ENCODE data around the gene FOXRED1. TPM values are rescaled to one million over a fixed set of nuclear protein-coding genes. Genes with fewer than 3 reads are reported as not detected.
A peak's percentile ranks its signal among the peaks of the same experiment; 100 is the strongest.

FOXRED1 gene
- total and polyA plus RNA-seq, 10 of the 15 experiments (the other 5 are each of a cell fraction or from before 2014, with no cell fraction given) = 9.9 to 67.7 (median 38.0) TPM

GRCh38 chr11:126311401-126312291, 42.7 kb downstream of the FOXRED1 start (continued):
- TF ChIP-seq FOS (IDR thresholded peaks at IDR 0.05; ENCODE audit: borderline replicate concordance, extremely low read depth, insufficient read length) (no peak), NR2F1 (conservative IDR thresholded peaks at IDR 0.05) (peak; percentile 71), POLR2A (IDR thresholded peaks at IDR 0.05; ENCODE audit: low read depth, low read length) (no peak), LARP7 (IDR thresholded peaks at IDR 0.05) (no peak), MTA2 (IDR thresholded peaks at IDR 0.05; ENCODE audit: low read depth) (peak; percentile 89), ATF7 (IDR thresholded peaks at IDR 0.05; ENCODE audit: low read depth) (peak; percentile 32; the same call in 1 of the 2 replicates), KLF5 (IDR thresholded peaks at IDR 0.05; ENCODE audit: partially characterized antibody) (no peak), FOXM1 (IDR thresholded peaks at IDR 0.05; ENCODE audit: low read depth, low read length) (peak; percentile 42; the same call in 1 of the 2 replicates), IKZF2 (IDR thresholded peaks at IDR 0.05) (peak; percentile 73 to 77), PAX5 (IDR thresholded peaks at IDR 0.05; ENCODE audit: borderline replicate concordance, low read depth, low read length) (0 out of 2 replicates have a peak, but pooled peaks have one; percentile 15), RUNX3 (IDR thresholded peaks at IDR 0.05; ENCODE audit: low read length) (peak; percentile 73), SMARCA5 (IDR thresholded peaks at IDR 0.05) (peak; percentile 64; the same call in 1 of the 2 replicates), ETV6 (conservative IDR thresholded peaks at IDR 0.05 in 1 of 2, IDR thresholded peaks at IDR 0.05 in 1 of 2; ENCODE audit: borderline replicate concordance in 1 of 2, low read depth in 1 of 2) (peak in 1 of 2 experiments; percentile 20; a peak in 1 of 4 replicates), ZNF24 (IDR thresholded peaks at IDR 0.05) (no peak), NFIC (IDR thresholded peaks at IDR 0.05; ENCODE audit: low read depth, low read length) (peak; percentile 51; the same call in 1 of the 2 replicates), TCF12 (IDR thresholded peaks at IDR 0.05; ENCODE audit: low read depth, low read length) (peak; percentile 18; the same call in 1 of the 2 replicates), NR2C1 (IDR thresholded peaks at IDR 0.05) (no peak), MEF2B (IDR thresholded peaks at IDR 0.05; ENCODE audit: partially characterized antibody, poor library complexity, severe bottlenecking) (peak; percentile 41), MLLT1 (IDR thresholded peaks at IDR 0.05) (0 out of 2 replicates have a peak, but pooled peaks have one; percentile 34), CREB1 (IDR thresholded peaks at IDR 0.05; ENCODE audit: low read depth) (0 out of 2 replicates have a peak, but pooled peaks have one; percentile 10), CHD1 (IDR thresholded peaks at IDR 0.05; ENCODE audit: low read depth, low read length) (no peak), CHD2 (IDR thresholded peaks at IDR 0.05; ENCODE audit: borderline replicate concordance, low read depth, low read length) (no peak), JUNB (IDR thresholded peaks at IDR 0.05) (0 out of 2 replicates have a peak, but pooled peaks have one; percentile 14), IKZF1 (conservative IDR thresholded peaks at IDR 0.05) (peak; percentile 71), RELA (IDR thresholded peaks at IDR 0.05; ENCODE audit: borderline replicate concordance, partially characterized antibody) (peak; percentile 22), HSF1 (IDR thresholded peaks at IDR 0.05; ENCODE audit: low read depth, low read length) (no peak), PKNOX1 (IDR thresholded peaks at IDR 0.05) (0 out of 2 replicates have a peak, but pooled peaks have one; percentile 26)

All from GM12878 (cell line).